GM18520 (cell line): ENCODE measurements around the gene FOXK2.
"Not testable (repeated sequence)": the region's sequence is repeated elsewhere in the genome, so short reads cannot be mapped to it uniquely, and the experiment has no call there.

Experiments used
- ATAC-seq: cut with Tn5 transposase; IDR thresholded peaks from one replicate; pipeline ENCODE4 v1.9.1; 2021; ENCODE audit not compliant: unreplicated experiment

The FOXK2 gene

DNA sequence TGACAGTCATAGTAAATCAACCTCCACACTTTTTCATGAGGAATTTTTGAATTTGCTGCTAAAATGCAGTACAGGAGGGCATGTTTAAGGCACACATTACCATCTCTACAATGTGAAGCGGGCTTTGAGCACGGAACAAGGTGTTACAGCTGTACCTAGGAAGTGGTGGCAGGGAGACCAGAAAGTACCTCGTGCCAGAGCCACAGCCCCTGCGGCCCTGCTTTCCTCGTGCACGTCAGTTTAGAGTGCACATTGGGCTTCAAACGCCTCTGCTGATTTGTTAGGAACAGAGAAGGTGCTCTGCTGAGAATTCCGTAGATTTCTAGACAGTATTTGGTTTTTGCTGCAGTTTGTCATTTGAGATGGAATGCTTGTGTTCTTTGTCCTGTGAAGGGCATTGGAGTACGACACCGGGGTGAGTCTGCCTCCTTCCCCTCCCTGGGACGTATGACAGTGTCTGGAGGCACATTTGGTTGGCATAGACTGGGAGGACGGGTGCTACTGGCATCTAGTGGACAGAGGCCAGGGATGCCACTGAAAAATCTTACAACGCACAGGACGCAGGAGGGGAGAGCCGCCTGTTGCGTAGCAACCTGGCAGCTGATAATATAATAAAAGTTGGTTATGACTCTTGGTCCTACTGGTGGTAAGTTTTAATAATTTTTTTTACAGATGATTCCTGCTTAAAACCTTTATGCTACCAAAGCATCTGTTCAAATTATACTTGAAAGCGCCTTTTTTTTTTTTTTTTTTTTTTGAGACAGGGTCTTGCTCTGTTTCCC, 9.1 kb downstream of the FOXK2 start:
- ATAC-seq = no peak

DNA sequence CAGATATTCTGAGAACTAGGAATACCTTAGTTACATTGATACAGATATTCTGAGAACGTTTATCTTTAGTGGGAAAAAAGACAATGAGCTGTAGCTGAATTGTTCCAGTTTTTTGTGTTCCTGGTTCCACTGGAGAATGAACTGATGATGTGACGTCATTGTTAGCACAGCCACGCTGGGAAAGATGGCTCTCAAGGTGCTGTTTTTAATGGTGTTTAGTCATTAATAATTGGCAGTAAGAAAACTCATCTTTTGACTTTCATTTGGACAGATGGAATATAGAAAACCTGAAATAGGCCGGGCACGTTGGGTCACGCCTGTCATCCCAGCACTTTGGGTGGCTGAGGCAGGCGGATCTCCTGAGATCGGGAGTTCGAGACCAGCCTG, 10.4 kb downstream of the FOXK2 start:
- no peak for ATAC-seq

DNA sequence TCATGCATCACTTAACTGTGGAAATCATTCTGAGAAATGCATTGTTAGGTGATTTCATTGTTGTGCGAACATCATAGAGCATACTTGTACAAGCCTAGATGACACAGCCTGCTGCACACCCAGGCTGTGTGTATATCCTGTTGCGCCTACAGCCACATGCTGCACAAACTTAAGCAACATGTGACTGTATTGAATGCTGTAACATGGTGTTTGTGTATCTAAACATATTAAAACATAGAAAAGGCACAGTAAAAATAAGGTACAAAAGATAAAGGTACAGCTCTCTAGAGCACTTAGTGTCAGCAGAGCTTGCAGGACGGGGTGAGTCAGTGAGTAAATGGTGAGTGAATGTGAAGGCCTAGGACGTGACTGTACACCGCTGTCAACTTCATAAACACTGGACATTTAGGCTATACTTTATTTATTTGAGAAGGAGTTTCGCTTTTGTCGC, 11.9 kb downstream of the FOXK2 start:
- ATAC-seq = no peak

DNA sequence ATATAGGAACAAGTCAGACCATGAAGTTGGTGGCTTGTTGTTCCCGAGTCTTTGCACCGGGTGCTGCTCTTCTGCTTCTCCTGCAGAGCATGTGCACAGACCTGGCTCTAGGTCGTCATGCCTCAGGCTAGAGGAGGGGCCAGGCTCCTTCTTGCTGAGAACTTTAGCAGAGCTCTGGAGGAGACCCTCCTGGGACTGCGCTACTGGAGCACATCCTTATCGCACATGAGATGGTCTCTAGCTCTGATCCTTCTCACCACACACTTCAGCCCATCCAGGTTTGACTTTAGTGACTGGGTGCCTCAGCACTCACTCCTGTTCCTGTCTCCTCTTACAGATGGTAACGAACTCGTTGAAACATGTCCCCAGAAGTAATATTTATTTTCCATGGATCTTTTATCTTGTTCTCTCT, 14.9 kb downstream of the FOXK2 start:
- no peak for ATAC-seq

DNA sequence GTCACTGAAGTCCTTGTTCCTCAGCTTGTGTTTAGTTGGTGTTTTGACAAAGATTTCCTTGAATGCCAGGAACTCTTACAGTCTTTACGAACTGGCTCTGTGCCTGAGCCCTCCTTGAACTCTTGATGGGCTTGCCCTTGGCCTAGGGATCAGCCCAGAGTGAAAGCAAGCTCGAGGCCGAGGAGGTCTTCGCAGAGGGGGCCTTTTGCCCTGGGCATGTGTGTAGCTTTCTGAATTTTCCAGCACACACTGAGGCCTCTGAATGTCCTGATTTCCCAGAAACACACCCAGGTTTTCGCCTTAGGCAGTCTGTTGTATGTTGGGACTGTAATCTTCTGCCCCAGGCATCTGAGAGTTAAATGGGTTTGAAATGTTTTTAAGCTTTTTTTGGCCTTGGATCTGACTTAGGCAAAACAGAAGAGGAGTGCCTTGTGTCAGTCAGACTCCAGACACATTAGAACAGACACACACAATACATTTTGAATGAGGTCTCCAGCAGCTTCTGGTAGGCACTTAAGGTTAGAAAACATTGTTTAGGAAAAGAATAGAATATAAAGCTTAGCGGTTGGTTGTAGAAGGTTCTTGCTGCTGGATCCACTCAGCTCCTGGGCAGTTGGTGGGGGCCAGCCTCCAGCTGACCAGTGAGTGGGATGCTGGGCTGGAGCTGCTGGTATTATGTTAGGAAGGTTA, 17.1 kb downstream of the FOXK2 start:
- no peak for ATAC-seq

DNA sequence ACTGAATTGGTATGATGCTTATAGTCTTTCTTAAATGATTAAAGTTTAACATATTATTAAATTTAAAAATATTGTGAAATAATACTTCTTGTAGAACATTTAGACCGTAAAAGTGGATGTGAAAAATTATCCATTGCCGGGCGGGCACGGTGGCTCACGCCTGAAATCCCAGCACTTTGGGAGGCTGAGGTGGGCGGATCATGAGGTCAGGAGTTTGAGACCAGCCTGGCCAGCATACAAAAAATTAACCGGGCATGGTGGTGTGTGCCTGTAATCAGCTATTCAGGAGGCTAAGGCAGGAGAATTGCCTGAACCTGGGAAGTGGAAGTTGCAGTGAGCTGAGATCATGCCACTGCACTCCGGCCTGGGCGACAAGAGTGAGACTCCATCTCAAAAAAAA, 17.7 kb downstream of the FOXK2 start:
- not testable (repeated sequence) for ATAC-seq

DNA sequence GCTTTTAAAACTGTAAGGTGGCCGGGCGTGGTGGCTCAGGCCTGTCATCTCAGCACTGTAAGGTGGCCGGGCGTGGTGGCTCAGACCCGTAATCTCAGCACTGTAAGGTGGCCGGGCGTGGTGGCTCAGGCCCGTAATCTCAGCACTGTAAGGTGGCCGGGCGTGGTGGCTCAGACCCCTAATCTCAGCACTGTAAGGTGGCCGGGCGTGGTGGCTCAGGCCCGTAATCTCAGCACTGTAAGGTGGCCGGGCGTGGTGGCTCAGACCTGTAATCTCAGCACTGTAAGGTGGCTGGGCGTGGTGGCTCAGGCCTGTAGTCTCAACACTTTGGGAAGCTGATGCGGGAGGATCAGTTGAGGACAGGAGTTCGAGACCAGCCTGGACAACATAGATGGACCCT, 19.5 kb downstream of the FOXK2 start:
- not testable (repeated sequence) for ATAC-seq

DNA sequence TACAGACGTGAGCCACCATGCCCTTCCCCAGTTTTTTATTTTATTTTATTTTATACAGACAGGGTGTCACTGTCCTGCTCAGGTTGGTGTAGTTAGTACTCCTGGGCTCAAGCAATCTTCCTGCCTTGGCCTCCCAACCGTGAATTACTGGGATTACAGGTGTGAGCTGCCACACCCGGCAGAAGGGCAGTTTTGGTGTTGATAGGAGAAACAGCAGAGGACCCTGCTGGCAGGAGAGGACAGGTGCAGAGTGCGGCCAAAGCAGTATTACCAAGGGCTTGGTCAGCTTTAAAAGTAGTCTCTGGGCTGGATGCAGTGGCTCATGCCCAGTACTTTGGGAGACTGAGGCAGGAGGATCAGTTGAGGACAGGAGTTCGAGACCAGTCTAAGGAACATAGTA, 22.9 kb downstream of the FOXK2 start:
- ATAC-seq = no peak

DNA sequence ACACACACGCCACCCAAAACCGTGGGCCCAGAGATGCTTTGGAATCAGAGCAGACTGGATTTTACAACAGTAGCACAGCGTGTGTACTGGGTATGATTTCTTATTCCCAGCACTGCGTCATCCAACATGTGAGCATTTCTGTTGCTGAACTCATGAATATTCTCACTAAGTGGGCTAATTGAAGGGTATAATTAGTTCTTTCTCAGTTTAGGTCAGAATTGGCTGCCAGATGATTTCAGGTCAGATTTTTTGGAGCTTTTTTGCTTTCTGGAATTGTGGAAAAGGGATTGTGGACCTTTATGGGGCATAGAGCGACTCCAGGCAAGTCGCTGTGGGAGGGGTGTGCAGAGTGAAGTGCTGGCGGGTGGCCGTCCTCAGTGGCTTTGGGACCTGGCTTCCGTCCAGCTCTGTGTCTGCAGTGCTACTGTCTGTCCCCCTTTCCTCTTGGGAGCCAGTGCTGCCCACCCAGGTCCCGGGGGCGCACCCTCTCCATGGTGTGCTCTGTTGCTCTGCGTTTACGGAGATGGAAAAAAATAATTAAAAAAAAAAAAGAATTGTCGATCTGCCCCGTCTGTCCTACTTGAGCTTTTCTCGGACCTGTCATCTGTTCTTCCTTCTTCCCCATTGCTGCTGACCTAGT, 25.0 kb downstream of the FOXK2 start:
- ATAC-seq = no peak

DNA sequence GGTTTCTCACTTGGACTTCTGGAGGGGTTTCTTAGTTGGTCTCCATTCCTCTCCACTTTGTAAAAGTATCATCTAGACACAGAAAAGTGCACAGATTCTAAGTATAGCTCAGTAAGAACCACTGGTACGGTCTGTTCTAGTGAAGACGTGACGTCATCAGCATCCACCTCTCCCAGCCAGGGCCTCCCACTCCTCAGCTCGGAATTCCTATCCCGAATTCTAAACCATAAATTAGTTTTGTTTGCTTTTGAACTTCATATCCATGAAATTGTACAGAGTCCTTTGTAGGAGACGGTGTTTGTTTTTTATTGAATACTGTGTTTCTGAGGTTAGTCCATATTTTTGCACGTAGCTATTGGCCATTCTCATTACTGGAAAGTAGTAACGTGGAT, 25.5 kb downstream of the FOXK2 start:
- ATAC-seq = no peak

DNA sequence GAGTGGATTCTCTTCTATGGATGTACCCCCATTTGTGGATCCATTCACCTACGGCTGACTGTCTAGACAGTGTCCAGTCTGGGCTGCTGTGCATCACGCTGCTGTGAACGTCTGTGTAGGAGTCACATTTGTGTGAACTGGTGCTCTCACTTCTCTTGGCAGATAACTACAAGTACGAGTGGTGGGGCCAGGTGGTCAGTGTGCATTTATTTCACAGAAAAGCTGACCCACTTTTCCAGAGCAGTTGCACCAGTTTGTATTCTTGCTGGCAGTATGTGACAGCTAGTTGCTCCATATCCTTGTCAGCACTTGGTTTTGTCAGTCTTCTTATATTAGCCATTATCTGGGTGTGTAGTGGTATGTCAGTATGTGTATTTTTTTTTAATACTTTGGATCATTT, 28.4 kb downstream of the FOXK2 start:
- ATAC-seq = no peak

DNA sequence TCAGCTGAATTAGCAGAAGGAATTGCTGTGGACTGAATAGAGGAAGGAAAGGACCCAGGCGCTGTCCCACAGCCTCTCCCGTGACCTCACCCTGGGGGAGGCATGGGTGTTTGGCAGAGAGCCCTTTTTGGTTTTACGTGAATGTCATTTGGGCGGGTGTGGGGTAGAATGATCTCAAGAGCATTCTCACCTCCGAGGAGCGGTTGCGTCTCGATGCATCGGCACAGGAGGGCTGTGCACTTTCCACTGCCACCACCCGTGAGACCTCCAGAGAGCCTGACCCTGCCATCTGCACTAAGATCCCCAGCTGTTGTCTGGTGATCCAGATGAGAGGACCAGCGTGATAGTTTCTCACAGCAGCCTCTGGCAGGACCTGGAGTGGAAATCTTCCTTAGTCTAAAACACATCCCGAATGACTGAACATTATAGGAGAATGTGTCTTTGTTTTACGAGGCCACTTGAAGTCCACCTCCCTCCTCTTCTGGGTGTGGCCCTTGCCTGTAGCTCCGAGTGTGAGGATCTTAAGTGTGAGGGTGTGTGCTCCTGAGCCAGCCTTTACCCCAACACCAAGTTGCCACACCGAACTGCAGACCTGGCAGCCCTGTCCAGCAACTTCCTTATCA, 29.3 kb downstream of the FOXK2 start:
- ATAC-seq = no peak

DNA sequence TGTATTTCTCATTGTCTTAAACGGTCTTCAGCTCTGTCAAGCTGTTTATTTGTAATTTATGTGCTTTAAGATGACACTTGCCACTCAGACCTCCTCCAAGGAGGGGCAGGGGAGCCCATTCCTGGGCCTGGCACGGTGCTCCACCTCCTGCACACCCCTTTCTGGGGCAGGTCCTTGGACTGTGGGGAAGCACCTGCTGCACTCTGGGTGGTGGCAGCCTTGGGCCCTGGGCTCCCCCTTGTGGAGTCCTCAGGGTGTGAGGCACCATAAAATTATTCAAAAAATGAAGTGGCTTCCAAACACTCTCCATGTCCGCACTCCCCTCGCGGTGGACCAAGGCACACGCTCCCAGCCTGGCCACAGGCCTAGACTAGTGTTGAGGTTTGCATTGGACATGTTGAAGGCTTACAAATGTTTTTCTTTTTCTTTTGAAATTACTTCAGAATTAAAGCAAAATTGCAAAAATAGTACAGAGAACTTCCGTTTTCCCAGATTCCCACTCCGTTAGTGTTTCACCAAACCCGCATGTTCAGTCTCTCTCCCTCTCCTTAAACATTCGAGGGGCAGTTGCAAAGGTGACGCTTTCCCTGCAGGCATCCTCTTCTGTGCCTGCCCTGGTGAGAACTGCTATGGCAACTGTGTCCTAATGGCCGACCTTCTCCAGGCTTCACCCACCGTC, 32.4 kb downstream of the FOXK2 start:
- peak; percentile 61 for ATAC-seq

DNA sequence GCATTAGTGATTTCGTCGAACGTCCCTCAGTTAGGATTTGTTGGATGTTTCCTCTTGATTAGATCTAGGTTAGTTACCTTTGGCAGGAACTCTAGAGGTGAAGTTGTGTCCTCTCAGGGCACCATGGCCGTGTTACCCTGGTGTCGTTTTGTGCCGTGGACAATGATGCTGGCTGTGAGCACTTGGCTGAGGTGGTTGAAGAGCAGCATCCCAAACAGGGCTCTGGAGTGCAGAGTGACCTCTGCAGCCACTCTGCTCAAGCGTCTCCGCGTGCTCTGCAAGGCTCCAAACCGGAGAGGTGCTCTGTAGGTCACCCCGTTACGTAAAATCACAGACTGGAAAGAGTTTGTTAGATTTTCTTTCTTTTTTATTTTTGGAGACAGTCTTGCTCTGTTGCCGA, 33.0 kb downstream of the FOXK2 start:
- ATAC-seq = no peak

DNA sequence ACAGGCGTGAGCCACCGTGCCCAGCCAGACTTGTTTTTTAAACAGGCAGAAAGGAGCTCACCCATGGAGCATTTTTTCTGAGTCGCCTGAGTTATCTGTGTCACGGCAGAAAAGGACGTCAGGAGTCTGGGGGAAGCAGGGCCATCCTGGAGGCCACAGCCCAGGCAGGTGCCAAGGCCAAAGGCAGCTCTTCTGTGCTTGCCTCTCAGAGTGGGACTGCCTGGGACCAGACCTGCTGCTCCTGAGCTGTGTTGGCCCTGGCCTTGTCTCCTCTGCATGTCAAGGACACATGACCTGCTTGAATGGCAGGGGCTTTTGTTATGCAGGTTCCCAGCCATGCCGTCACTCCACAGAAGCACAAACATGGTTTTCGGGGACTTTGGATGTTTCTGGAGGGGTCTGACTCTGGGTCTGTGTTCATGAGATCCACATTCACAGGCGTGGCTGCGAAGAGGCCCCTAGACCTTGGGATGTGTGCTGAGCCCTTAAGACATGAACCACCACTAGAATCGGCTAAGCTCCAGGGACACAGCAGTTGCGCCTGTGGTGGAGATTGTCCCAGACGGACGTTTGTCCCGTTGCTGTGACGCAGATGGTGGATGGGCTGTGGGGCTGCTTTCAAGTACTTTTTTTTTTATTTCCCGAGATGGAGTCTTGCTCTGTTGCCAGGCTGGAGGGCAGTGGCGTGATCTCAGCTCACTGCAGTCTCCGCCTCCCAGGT, 33.8 kb downstream of the FOXK2 start:
- ATAC-seq = no peak

DNA sequence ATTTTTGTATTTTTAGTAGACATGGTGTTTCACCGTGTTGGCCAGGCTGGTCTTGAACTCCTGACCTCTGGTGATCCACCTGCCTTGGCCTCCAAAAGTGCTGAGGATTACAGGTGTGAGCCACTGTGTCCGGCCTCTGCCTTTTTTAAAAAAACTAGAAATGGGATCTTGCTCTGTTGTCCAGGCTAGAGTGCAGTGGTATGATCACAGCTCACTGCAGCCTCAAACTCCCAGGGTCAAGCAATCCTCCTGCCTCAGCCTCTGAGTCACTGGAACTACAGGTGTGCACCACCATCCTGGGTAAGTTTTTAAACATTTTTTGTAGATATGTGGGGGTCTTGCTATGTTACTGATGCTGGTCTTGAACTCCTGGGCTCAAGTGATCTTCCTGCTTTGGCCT, 38.0 kb downstream of the FOXK2 start:
- ATAC-seq = not testable (repeated sequence)

DNA sequence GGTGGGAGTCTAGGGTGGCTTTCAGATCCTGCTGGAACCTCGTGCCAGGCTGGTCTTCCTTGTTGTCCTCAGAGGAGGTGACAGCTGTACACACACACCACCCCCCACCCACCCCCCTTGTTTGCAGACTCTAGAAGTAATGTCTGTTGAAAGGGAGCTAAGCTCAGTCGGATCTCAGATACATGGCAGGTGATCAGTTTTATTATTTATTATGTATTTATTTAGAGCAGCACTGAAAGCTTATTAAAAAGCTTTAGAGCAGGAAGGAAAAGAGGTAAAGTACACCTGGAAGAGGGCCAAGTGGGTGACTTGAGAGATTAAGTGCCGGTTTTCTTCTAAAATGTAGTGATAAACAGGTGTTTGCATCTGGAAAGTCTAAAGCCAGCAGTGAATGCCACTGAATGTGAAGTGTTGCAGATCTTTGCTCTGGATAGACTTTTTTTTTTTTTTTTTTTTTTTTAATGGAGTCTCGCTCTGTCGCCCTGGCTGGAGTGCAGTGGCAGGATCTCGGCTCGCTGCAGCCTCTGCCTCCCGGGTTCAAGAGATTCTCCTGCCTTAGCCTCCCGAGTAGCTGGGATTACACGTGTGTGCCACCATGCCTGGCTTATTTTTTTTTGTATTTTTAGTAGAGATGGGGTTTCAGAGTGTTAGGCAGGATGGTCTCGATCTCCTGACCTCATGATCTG, 40.2 kb downstream of the FOXK2 start:
- ATAC-seq = no peak

DNA sequence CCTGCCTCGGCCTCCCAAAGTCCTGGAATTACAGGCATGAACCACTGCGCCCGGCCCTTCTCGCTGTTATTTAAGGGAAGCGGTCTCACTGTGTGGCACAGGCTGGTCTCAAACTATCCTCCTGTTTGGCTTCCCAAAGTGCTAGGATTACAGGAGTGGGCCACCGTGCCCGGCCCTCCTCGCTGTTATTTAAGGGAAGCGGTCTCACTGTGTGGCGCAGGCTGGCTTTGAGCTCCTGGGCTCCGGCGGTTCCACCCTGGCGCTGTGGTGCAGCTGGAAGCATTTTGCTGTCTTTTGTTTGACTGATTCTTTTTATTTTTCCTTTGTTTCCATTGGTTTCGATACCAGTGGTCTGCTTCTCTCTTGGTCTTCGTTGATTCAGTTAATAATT, 40.7 kb downstream of the FOXK2 start:
- no peak for ATAC-seq

DNA sequence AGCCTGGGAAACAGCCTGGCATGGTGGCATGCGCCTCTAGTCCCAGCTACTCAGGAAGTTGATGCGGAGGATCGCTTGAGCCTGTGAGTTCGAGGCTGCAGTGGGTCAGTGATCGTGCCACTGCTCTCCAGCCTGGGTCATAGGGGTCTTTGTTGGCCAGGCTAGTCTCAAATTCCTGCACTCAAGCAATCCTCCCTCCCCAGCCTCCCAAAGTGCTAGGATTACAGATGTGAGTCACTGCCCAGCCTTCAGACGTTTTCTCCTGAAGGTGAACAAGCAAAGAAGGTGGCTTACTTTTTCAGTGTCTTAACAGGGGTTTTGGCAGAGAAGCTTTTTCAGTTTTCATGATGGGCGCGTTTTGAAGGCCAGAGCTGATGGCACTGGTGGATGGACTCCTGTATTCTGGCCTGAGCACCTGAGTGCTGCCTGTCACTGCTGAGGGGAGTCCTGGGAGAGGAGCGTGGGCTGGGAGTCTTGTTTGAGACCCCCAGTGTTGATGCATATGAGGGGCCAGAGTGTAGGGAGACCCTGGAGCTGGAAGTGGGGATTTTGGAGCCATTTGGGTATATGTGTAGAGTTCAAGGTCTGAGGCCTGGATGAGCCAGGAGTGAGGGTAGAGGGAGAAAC, 41.4 kb downstream of the FOXK2 start:
- ATAC-seq = no peak
